T-helper 2 cell (primary cell): ENCODE measurements around the gene ANKS1B.
"Not testable (repeated sequence)": the region's sequence is repeated elsewhere in the genome, so short reads cannot be mapped to it uniquely, and the experiment has no call there.

Experiments used
- DNase-seq, 5 experiments: peaks; one replicate each; pipeline versions ENCODE4 v3.0.0 to v3.0.0-alpha.2; 2012 to 2022
- total RNA-seq, 2 donors: gene quantifications; one replicate each; lab custom pipeline; 2026; lab: John Stamatoyannopoulos, UW

ANKS1B gene
- total RNA-seq, result 0.62 to 1.2 reads per million in 2 donors

- DNase-seq, result peak in 1 of 5 experiments; percentile 42
These were observed at the start of gene ANKS1B for GRCh38 chr12:99984271-99985128. TSS of gene ANKS1B (minus strand) at chr12:99984936. CDS start at chr12:99984237, 699 bp downstream.

DNA sequence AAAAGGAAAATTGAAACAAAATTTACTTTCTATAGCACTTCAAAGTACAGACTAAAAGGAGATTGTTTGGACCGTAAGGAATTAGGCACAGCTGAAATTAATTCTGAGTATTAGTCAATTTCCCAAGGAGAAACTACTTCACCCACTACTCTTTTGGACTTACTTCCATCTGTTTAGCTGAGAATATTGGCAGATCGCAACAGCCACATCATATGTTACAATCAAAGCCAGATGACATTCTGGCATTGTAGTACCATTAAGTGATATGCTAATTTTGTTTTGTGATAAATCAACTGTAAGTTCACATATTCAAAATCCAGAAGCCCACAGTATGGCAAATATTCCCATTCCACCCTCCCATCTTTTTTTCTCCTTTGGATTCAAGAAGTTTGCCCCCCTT lies 47.1 kb upstream of the ANKS1B start:
- DNase-seq, result no peak

- no peak for DNase-seq
These were observed 42.9 kb upstream of the ANKS1B start for GRCh38 chr12:100027671-100028070.

- no peak for DNase-seq
These were observed 41.5 kb upstream of the ANKS1B start for GRCh38 chr12:100026241-100026640.

DNA sequence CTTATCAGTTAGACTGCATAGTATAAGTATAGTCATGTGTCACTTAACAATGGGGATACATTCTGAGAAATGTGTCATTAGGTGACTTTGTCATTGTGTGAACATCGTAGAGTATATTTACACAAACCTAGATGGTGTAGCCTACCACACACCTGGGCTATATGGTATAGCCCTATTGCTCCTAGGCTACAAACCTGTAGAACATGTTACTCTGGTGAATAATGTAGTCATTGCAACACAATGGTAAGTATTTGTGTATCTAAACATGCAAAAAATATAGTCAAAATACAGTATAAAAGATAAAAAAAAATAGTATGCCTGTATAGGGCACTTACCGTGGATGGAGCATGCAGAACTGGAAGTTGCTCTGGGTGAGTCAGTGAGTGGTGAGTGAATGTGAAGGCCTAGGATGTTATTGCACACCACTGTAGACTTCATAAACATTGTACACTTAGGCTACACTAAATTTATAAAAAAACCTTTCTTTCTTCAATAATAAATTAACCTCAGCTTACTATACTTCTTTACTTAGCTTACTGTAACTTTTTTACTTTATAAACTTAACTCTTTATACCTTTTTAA lies 40.3 kb upstream of the ANKS1B start:
- no peak for DNase-seq

GRCh38 chr12:100020370-100020769 lies 35.6 kb upstream of the ANKS1B start:
- no peak for DNase-seq

- no peak for DNase-seq
These were observed 32.3 kb upstream of the ANKS1B start for GRCh38 chr12:100017056-100017455.

DNA sequence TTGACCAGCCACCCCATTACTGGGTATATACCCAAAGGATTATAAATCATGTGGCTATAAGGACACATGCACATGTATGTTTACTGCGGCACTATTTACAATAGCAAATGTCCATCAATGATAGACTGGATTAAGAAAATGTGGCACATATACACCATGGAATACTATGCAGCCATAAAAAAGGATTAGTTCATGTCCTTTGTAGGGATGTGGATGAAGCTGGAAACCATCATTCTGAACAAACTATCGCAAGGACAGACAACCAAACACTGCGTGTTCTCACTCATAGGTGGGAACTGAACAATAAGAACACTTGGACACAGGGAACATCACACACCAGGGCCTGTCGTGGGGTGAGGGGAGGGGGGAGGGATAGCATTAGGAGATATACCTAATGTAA lies 31.6 kb upstream of the ANKS1B start:
- DNase-seq, result not testable (repeated sequence)

DNA sequence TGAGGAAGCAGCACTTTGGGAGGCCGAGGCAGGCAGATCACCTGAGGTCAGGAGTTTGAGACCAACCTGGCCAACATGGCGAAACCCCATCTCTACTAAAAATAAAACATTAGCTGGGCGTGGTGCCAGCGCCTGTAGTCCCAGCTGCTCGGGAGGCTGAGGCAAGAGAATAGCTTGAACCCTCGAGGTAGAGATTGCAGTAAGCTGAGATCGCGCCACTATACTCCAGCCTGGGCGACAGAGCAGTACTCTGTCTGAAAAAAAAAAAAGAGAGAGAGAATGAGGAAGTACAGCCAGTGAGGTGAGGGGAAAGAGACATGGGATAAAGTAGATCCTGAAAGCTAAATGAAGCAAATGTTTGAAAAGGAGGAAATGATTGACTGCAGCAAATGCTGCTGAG lies 21.1 kb upstream of the ANKS1B start:
- DNase-seq, result not testable (repeated sequence)

DNA sequence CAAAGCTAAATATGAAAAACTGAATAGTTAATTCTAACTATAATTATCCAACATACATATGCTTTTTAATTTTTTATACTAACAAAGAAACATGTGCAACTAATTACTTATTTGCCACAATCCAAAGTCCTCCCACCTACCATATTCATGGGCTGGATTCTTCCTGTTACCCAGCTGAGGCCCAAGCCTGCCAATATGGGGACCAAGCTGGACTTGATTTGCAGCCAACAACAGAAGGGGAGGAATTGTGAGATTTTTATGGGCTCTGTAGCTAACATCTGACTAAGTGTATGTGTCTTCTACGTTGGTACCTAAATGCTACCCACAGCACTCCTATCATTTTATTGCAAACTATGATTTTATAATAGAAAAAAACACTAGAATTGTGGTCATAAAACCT lies 13.1 kb upstream of the ANKS1B start:
- no peak for DNase-seq

- no peak for DNase-seq
These were observed 11.4 kb upstream of the ANKS1B start for GRCh38 chr12:99996095-99996494.

- DNase-seq, result no peak
These were observed 895 bp upstream of the ANKS1B start for GRCh38 chr12:99985631-99986030.

- DNase-seq, result no peak
These were observed 414 bp upstream of the ANKS1B start for GRCh38 chr12:99985129-99985570.

- no peak for DNase-seq
These were observed 1.1 kb downstream of the ANKS1B start for GRCh38 chr12:99983456-99984258.

DNA sequence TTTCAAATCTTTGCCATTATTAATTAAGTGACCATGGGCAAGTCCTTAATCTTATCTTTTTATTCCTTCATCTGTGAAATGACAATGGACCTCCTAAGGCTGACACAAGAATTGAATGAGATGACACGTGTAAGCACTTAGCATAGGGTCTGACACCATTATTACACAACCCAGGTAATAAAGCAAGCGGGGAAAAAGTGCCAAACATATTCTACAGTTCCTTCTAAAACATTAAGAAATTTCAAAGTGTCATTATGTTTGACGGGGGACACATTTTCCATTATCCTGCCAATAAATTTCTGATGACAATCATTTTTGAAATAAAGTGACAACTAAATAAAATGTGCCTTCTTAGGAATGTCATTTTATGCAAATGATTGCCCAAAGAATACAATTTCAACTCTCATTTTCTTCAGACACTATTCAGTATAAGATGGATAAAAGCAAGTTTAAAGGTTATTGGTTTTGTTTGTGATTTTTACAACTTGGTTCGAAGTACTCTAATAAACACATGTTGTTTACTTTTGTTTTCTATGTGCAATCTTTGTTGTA lies 3.0 kb downstream of the ANKS1B start:
- DNase-seq, result no peak

DNA sequence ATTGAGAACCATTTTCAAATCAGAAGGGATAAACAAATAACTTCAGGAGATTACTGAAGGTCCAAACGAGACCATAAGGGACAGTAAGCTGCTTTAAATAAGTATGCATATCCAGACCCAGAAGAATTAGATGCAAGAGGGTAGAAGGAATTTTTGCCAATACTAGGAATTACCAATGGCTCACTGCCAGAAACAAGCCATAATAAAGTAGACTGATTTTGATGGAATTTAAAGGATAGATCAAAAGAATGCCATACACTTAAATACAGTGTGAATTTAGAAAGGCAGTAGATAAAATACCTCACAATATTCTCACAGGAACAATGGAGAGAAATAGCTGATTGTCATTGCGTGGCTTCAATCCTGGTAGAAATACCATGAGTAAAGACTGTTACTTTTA lies 5.3 kb downstream of the ANKS1B start:
- no peak for DNase-seq

DNA sequence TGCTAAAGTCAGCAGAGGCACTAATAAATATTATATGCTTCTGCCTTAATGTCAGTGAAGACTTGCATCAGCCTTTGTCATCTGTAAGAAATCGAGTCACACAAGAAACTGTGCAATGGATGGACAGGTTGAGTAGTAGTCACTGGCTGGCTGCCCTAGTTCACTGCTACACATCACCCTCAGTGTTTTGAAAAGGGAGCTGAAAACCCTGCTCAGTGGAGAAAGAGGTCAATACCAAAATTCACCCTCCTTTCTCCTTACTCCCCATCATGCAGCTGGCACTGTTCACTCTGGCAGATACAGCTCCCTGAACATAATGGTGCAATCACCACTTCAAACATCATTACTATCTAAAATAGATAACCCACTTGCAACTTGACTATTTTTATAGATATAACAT lies 6.6 kb downstream of the ANKS1B start:
- no peak for DNase-seq

DNA sequence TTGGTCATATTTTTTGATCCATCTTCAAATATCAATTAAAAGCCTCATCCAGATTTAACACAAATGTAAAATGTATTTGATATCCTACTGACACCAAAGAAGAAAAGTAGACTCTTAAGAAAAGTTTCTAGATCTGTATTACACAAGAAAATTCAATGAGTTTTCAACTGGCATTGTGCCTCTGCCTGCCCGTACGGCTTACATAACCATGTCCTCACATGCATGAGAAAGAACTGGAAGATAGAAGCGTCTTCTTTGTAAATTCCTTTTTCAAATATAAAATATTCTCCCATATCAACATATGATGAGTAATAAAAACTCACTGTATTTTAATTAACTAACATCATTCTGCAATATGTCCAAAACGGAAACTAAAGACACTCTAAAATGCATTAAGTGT lies 7.2 kb downstream of the ANKS1B start:
- no peak for DNase-seq

- DNase-seq, result no peak
These were observed 8.0 kb downstream of the ANKS1B start for GRCh38 chr12:99976762-99977161.

DNA sequence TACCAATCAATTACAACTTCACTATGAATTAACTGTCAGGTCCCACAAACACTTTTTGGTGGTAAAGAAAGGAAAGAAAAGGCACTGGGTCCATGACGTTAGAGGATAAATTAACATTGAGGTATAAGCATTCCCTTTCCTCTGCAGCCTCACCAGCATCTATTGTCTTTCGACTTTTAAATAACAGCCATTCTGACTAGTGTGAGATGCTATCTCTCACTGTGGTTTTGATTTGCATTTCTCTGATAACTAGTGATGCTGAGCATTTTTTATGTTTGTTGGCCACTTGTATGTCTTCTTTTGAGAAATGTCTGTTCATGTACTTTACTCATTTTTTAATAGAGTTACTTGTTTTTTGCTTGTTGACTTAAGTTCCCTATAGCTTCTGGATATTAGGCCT lies 9.4 kb downstream of the ANKS1B start:
- DNase-seq, result peak in 1 of 5 experiments; percentile 67

DNA sequence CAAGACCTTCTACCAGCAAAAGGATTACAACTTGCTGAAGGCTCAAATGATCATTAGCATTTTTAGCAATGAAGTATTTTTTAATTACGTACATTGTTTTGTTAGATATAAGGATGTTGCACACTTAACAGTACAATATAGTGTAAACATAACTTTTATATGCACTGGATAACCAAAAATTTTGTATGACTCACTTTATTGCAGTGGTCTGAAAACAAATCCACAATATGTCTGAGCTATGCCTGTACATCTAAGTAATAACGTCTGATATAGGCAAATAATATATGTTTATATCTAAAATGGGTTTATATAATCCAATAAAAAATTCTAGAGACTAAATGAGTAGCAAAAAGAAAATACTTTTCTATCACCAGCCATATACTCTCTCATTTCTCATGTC lies 10.6 kb downstream of the ANKS1B start:
- DNase-seq, result no peak

- no peak for DNase-seq
These were observed 18.3 kb downstream of the ANKS1B start for GRCh38 chr12:99966429-99966828.

DNA sequence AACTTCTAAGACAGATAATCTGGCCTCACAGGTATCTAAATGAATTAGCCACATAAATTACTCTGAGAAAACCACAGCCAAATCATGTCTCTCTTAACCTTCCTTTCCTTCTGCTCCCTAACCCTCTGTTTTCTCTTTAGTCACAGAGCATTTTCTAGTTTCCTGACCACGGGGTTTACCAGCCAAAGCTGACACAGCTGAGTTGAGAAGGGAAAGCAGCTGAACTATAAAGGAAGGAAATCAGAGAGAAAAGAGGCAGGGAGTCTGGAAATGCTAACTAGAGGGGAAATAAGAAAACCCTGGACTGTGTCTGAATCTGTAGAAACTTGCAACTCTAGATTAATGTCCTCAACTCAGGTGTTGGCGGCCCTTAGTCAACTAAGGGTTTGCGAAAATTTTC lies 24.4 kb downstream of the ANKS1B start:
- no peak for DNase-seq
